ENCODE data around the gene WNT2. TPM values are rescaled to one million over a fixed set of nuclear protein-coding genes. Genes with fewer than 3 reads are reported as not detected.
"Not testable (repeated sequence)": the region's sequence is repeated elsewhere in the genome, so short reads cannot be mapped to it uniquely, and the experiment has no call there.

Gene WNT2
- total and polyA plus RNA-seq, 4 donors: 0.45 to 4.7 TPM; not detected in 2

DNA sequence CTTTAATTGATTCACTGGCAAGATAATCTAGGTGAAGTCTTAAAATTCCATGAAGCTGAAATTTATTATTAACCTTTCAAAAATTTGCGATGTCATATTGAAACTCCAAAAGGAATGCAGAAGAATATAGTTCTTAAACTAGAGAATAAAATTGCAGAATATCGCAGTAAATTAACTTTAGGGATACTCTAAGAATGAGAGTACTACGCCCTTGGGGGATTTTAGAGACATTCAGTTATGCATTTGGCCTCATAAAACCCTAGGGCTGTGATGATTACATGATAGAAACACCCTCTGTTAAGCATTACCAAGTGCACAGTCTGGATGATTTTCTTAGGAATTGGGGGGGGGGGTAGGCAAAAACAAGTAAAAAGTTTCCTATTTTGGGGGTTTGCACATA, 3.7 kb downstream of the WNT2 start:
- 92 to 94% methylated on average over 3 of the region's 3 CpGs for WGBS, 2 donors
- no peaks in the 10 kb centered on the region for H3K36me3 ChIP-seq (ENCODE audit: control insufficient read depth in 1 of 2, insufficient read depth in 2 of 2, low read length in 1 of 2)
- H3K4me3 ChIP-seq (ENCODE audit: low read length in 2 of 2): no peak overlapping the region
- ATAC-seq (ENCODE audit: low FRiP score): no peak
- no peak for DNase-seq
- intact Hi-C loops (cut with DNase I): no loop called here
- H3K4me1 ChIP-seq (ENCODE audit: control insufficient read depth in 1 of 2, insufficient read depth in 2 of 2, low read length in 2 of 2): no peaks in the 10 kb centered on the region
- no peaks in the 10 kb centered on the region for H3K27me3 ChIP-seq (ENCODE audit: control insufficient read depth in 1 of 2, insufficient read depth in 2 of 2, low read length in 1 of 2)
- H3K27ac ChIP-seq (ENCODE audit: low read depth in 1 of 2, low read length in 2 of 2): no peak overlapping the region
- H3K9me3 ChIP-seq (ENCODE audit: control insufficient read depth, low read length): no peaks in the 10 kb centered on the region

DNA sequence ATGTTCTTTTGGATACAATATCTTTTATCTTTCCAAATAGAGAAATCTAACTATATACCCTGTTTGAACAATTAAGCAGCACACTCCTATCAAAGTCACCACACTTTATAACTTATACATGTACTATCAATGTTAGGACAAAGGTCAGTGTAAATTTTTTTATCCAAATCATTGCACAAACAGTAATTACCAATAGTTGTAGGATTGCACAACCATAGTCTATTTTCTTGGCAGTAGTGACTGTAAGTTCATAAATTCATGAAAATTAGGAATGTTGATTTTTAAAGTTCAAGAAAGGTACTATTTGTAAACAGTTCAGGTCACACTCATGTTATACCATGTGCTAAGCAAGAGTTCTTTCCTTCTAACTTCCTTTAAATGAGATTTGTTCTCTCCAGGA, 9.3 kb downstream of the WNT2 start:
- Histone ChIP-seq H3K36me3 (ENCODE audit: control insufficient read depth in 1 of 2, insufficient read depth in 2 of 2, low read length in 1 of 2) (no peaks in the 10 kb centered on the region), H3K27me3 (ENCODE audit: control insufficient read depth in 1 of 2, insufficient read depth in 2 of 2, low read length in 1 of 2) (no peaks in the 10 kb centered on the region), H3K9me3 (ENCODE audit: control insufficient read depth, low read length) (no peaks in the 10 kb centered on the region), H3K27ac (ENCODE audit: low read depth in 1 of 2, low read length in 2 of 2) (no peak overlapping the region), H3K4me3 (ENCODE audit: low read length in 2 of 2) (no peak overlapping the region), H3K4me1 (ENCODE audit: control insufficient read depth in 1 of 2, insufficient read depth in 2 of 2, low read length in 2 of 2) (no peaks in the 10 kb centered on the region)
- DNase-seq (no peak), ATAC-seq (ENCODE audit: low FRiP score) (no peak)
- intact Hi-C loops (cut with DNase I): no loop called here

DNA sequence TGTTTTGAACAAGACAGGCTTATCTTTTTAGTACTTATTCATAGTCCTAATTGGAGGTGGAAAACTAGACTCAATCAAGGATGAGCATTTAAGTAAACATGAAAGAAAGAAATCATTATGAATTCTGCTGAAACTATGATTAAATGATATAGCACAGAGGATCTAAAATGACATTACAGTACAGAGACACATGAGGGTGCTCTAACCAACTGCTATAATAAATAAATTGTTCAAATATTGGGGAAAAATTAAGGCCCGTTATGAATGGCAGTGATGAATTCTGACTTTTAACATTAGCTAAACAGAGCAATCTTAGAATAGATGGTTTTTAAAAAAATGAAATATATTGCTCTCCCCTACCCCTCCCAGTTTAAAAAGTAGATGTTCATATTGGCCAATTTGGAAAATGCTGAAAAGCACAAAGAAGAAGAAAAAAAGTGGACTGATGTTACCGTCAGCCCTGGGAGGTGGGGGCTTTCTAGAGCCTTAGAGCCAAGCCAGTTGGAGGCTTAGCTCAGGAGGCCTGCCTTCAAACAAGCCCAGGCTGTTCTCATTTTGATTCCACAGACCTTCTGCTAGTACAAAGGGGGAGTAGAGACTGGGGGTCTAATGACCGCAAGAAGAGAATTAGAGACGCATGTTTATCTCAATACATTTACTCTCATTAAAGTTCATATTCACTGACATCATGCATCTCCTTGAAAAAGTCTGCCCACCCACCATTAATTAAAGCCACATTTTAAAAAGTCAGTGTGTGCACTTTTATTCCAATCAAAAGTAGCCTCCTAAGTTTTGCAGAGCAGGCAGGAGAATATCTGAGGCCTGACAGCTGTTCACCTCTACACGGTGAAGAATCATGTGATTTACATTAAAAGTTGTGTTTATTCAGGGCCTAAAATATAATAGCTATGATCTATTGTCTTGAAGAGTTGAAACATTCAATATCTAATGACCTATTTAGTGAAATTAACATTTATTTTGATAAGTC, 10.0 kb downstream of the WNT2 start:
- Histone ChIP-seq H3K36me3 (ENCODE audit: control insufficient read depth in 1 of 2, insufficient read depth in 2 of 2, low read length in 1 of 2) (no peaks in the 10 kb centered on the region), H3K27me3 (ENCODE audit: control insufficient read depth in 1 of 2, insufficient read depth in 2 of 2, low read length in 1 of 2) (no peaks in the 10 kb centered on the region), H3K4me3 (ENCODE audit: low read length in 2 of 2) (no peak overlapping the region), H3K9me3 (ENCODE audit: control insufficient read depth, low read length) (no peaks in the 10 kb centered on the region), H3K4me1 (ENCODE audit: control insufficient read depth in 1 of 2, insufficient read depth in 2 of 2, low read length in 2 of 2) (no peaks in the 10 kb centered on the region), H3K27ac (ENCODE audit: low read depth in 1 of 2, low read length in 2 of 2) (no peak overlapping the region)
- DNase-seq: no peak
- intact Hi-C loops (cut with DNase I): no loop called here
- ATAC-seq (ENCODE audit: low FRiP score): no peak
- WGBS, 2 donors: 71 to 78% methylated on average over 5 of the region's 5 CpGs

GRCh38 chr7:117308891-117309290, 14.0 kb downstream of the WNT2 start:
- 97 to 100% methylated on average over 1 of the region's 1 CpG for WGBS, 2 donors
- intact Hi-C loops (cut with DNase I): no loop called here

DNA sequence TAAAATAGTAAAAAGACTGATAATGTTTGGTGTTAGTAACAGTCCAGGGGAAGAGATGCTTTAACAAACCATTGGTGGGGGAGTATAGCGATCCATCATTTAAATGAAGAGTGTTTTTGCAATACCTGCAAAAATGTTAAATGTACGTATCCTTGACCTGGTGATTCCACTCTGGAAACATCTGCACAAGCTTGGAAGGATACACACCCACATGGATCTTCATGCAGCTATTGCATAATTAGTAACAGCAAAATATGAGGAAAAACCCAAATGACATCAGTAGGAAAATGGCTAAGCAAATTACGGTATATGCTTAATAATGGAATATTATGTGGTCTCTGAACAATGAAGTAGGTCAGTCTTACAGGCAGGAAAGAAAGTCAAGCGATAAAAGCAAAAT, 20.5 kb downstream of the WNT2 start:
- Histone ChIP-seq H3K27me3 (ENCODE audit: control insufficient read depth in 1 of 2, insufficient read depth in 2 of 2, low read length in 1 of 2) (no peaks in the 10 kb centered on the region), H3K9me3 (ENCODE audit: control insufficient read depth, low read length) (no peaks in the 10 kb centered on the region), H3K4me1 (ENCODE audit: control insufficient read depth in 1 of 2, insufficient read depth in 2 of 2, low read length in 2 of 2) (no peaks in the 10 kb centered on the region), H3K36me3 (ENCODE audit: control insufficient read depth in 1 of 2, insufficient read depth in 2 of 2, low read length in 1 of 2) (no peaks in the 10 kb centered on the region), H3K4me3 (ENCODE audit: low read length in 2 of 2) (no peak overlapping the region), H3K27ac (ENCODE audit: low read depth in 1 of 2, low read length in 2 of 2) (no peak overlapping the region)
- intact Hi-C loops (cut with DNase I): no loop called here
- WGBS, 2 donors: 95 to 96% methylated on average over 4 of the region's 4 CpGs
- ATAC-seq (ENCODE audit: low FRiP score) (no peak), DNase-seq (no peak)

More at GRCh38 chr7:117308891-117309290, 14.0 kb downstream of the WNT2 start:
- Histone ChIP-seq H3K36me3 (ENCODE audit: control insufficient read depth in 1 of 2, insufficient read depth in 2 of 2, low read length in 1 of 2) (no peaks in the 10 kb centered on the region), H3K4me1 (ENCODE audit: control insufficient read depth in 1 of 2, insufficient read depth in 2 of 2, low read length in 2 of 2) (no peaks in the 10 kb centered on the region), H3K27ac (ENCODE audit: low read depth in 1 of 2, low read length in 2 of 2) (no peak overlapping the region), H3K9me3 (ENCODE audit: control insufficient read depth, low read length) (no peaks in the 10 kb centered on the region), H3K27me3 (ENCODE audit: control insufficient read depth in 1 of 2, insufficient read depth in 2 of 2, low read length in 1 of 2) (no peaks in the 10 kb centered on the region), H3K4me3 (ENCODE audit: low read length in 2 of 2) (no peak overlapping the region)
- no peak for DNase-seq
- ATAC-seq (ENCODE audit: low FRiP score): no peak

- H3K27me3 ChIP-seq (ENCODE audit: control insufficient read depth in 1 of 2, insufficient read depth in 2 of 2, low read length in 1 of 2); H3K36me3 ChIP-seq (ENCODE audit: control insufficient read depth in 1 of 2, insufficient read depth in 2 of 2, low read length in 1 of 2); H3K4me3 ChIP-seq (ENCODE audit: low read length in 2 of 2); DNase-seq; intact Hi-C loops (cut with DNase I); H3K4me1 ChIP-seq (ENCODE audit: control insufficient read depth in 1 of 2, insufficient read depth in 2 of 2, low read length in 2 of 2); H3K9me3 ChIP-seq (ENCODE audit: control insufficient read depth, low read length); H3K27ac ChIP-seq (ENCODE audit: low read depth in 1 of 2, low read length in 2 of 2); ATAC-seq (ENCODE audit: low FRiP score): not testable (repeated sequence)
- 91 to 92% methylated on average over 5 of the region's 5 CpGs for WGBS, 2 donors
Observed at GRCh38 chr7:117300506-117300905, 22.4 kb downstream of the WNT2 start.

GRCh38 chr7:117297606-117298005, 25.3 kb downstream of the WNT2 start:
- no peak for DNase-seq
- WGBS, 2 donors: 89 to 92% methylated on average over 12 of the region's 12 CpGs
- H3K9me3 ChIP-seq (ENCODE audit: control insufficient read depth, low read length): no peaks in the 10 kb centered on the region
- intact Hi-C loops (cut with DNase I): no loop called here
- H3K4me3 ChIP-seq (ENCODE audit: low read length in 2 of 2): no peak overlapping the region
- H3K36me3 ChIP-seq (ENCODE audit: control insufficient read depth in 1 of 2, insufficient read depth in 2 of 2, low read length in 1 of 2): no peaks in the 10 kb centered on the region
- ATAC-seq (ENCODE audit: low FRiP score): no peak
- H3K27me3 ChIP-seq (ENCODE audit: control insufficient read depth in 1 of 2, insufficient read depth in 2 of 2, low read length in 1 of 2): no peaks in the 10 kb centered on the region
- H3K27ac ChIP-seq (ENCODE audit: low read depth in 1 of 2, low read length in 2 of 2): no peak overlapping the region
- H3K4me1 ChIP-seq (ENCODE audit: control insufficient read depth in 1 of 2, insufficient read depth in 2 of 2, low read length in 2 of 2): no peaks in the 10 kb centered on the region

GRCh38 chr7:117296066-117296465, 26.8 kb downstream of the WNT2 start:
- Histone ChIP-seq H3K36me3 (ENCODE audit: control insufficient read depth in 1 of 2, insufficient read depth in 2 of 2, low read length in 1 of 2) (no peaks in the 10 kb centered on the region), H3K9me3 (ENCODE audit: control insufficient read depth, low read length) (no peaks in the 10 kb centered on the region), H3K27ac (ENCODE audit: low read depth in 1 of 2, low read length in 2 of 2) (no peak overlapping the region), H3K27me3 (ENCODE audit: control insufficient read depth in 1 of 2, insufficient read depth in 2 of 2, low read length in 1 of 2) (no peaks in the 10 kb centered on the region), H3K4me1 (ENCODE audit: control insufficient read depth in 1 of 2, insufficient read depth in 2 of 2, low read length in 2 of 2) (no peaks in the 10 kb centered on the region), H3K4me3 (ENCODE audit: low read length in 2 of 2) (no peak overlapping the region)
- ATAC-seq (ENCODE audit: low FRiP score) (no peak), DNase-seq (no peak)
- intact Hi-C loops (cut with DNase I): no loop called here
- WGBS, 2 donors: 72 to 73% methylated on average over 3 of the region's 3 CpGs

DNA sequence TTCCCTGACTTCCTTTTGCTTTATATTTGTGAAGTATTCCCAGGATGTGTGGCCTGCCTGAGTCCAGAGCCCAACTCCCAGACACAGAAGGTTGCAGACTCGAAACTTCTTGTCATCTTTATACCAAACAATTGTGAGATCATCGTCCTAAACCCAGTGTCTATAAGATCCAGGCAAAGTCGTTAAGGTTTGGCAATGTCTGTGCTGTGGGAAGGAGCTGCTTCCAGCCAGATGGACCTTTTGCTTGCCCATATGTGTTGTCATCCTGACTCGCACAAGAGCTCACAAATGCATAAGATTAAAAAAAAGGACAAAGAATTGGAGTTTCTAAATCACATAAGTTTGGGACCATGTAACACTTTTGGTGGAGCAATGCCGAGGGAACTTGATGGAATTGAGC, 37.0 kb downstream of the WNT2 start:
- H3K36me3 ChIP-seq (ENCODE audit: control insufficient read depth in 1 of 2, insufficient read depth in 2 of 2, low read length in 1 of 2): no peaks in the 10 kb centered on the region
- H3K9me3 ChIP-seq (ENCODE audit: control insufficient read depth, low read length): peaks cover 3% of the 10 kb centered on the region
- no peaks in the 10 kb centered on the region for H3K27me3 ChIP-seq (ENCODE audit: control insufficient read depth in 1 of 2, insufficient read depth in 2 of 2, low read length in 1 of 2)
- 60 to 77% methylated on average over 5 of the region's 5 CpGs for WGBS, 2 donors
- no peak for ATAC-seq (ENCODE audit: low FRiP score)
- H3K27ac ChIP-seq (ENCODE audit: low read depth in 1 of 2, low read length in 2 of 2): no peak overlapping the region
- no peaks in the 10 kb centered on the region for H3K4me1 ChIP-seq (ENCODE audit: control insufficient read depth in 1 of 2, insufficient read depth in 2 of 2, low read length in 2 of 2)
- H3K4me3 ChIP-seq (ENCODE audit: low read length in 2 of 2): no peak overlapping the region
- intact Hi-C loops (cut with DNase I): no loop called here
- DNase-seq: no peak
